ENCODE measurements around the gene NUDT8. TPM values are rescaled to one million over a fixed set of nuclear protein-coding genes. Genes with fewer than 3 reads are reported as not detected.

Gene NUDT8
- total and polyA plus RNA-seq, 2 experiments from 2014 or later: 5.0 to 15.1 TPM

GRCh38 chr11:67627812-67628624, 1.7 kb downstream of the NUDT8 start:
- peaks cover 4% of the 10 kb centered on the region; the same call in 2 of the 3 replicates for H3K9me3 Mint-ChIP-seq
- DNase-seq (ENCODE audit: low spot score): no peak
- no peak for TF ChIP-seq STAT1 (IDR thresholded peaks at IDR 0.05; ENCODE audit: unreplicated experiment)
- TF ChIP-seq POLR2AphosphoS5 (IDR thresholded peaks at IDR 0.05; ENCODE audit: low read depth): 0 out of 2 replicates have a peak, but pooled peaks have one; percentile 8
- H2AFZ ChIP-seq: no peak overlapping the region
- H3K36me3 ChIP-seq (ENCODE audit: insufficient read depth): no peaks in the 10 kb centered on the region
- H3K4me3 Mint-ChIP-seq: no peak overlapping the region; the same call in 2 of the 3 replicates
- peaks cover 32% of the 10 kb centered on the region for H3K27me3 Mint-ChIP-seq (ENCODE audit: insufficient read depth, low read depth, poor library complexity)
- H4K20me1 ChIP-seq (replicated peaks; ENCODE audit: insufficient read depth): no peaks in the 10 kb centered on the region
- peaks cover 10% of the 10 kb centered on the region; the same call in 1 of the 2 replicates for H3K4me1 ChIP-seq (ENCODE audit: insufficient read depth)
- H3K27ac Mint-ChIP-seq: no peak overlapping the region
- H3K79me2 ChIP-seq (replicated peaks; ENCODE audit: insufficient read depth): no peaks in the 10 kb centered on the region
- peaks cover 17% of the 10 kb centered on the region for H3K4me1 Mint-ChIP-seq
- H3K9me2 ChIP-seq (ENCODE audit: insufficient read depth): no peaks in the 10 kb centered on the region
- no peak overlapping the region for H3K4me2 ChIP-seq
- ATAC-seq: no peak
- no peak overlapping the region for H3K27ac ChIP-seq (ENCODE audit: low read depth)
- H3K27me3 ChIP-seq (ENCODE audit: insufficient read depth): 0 out of 2 replicates have a peak, but pooled peaks cover 4% of the 10 kb centered on the region
- H3K36me3 Mint-ChIP-seq (ENCODE audit: low read depth): peaks cover 21% of the 10 kb centered on the region
- H3F3A ChIP-seq (replicated peaks; ENCODE audit: low read depth): peaks cover 5% of the 10 kb centered on the region; the same call in 1 of the 2 replicates
- no peak overlapping the region for H3K4me3 ChIP-seq

- H3K4me3 ChIP-seq: no peak overlapping the region
- H3K27ac Mint-ChIP-seq: no peak overlapping the region
- H3K4me3 Mint-ChIP-seq: no peak overlapping the region; the same call in 2 of the 3 replicates
- peaks cover 24% of the 10 kb centered on the region for H3K36me3 Mint-ChIP-seq (ENCODE audit: low read depth)
- no peaks in the 10 kb centered on the region for H3K36me3 ChIP-seq (ENCODE audit: insufficient read depth)
- ATAC-seq (no peak), DNase-seq (ENCODE audit: low spot score) (no peak)
- H3K4me1 ChIP-seq (ENCODE audit: insufficient read depth): peaks cover 16% of the 10 kb centered on the region; the same call in 1 of the 2 replicates
- H3K4me2 ChIP-seq: no peak overlapping the region
- H3K9me3 Mint-ChIP-seq: peaks cover 6% of the 10 kb centered on the region; the same call in 2 of the 3 replicates
- peaks cover 22% of the 10 kb centered on the region for H3K4me1 Mint-ChIP-seq
- H3K27ac ChIP-seq (ENCODE audit: low read depth): no peak overlapping the region
- peaks cover 5% of the 10 kb centered on the region; the same call in 1 of the 2 replicates for H3F3A ChIP-seq (replicated peaks; ENCODE audit: low read depth)
- no peaks in the 10 kb centered on the region for H4K20me1 ChIP-seq (replicated peaks; ENCODE audit: insufficient read depth)
- H3K27me3 Mint-ChIP-seq (ENCODE audit: insufficient read depth, low read depth, poor library complexity): peaks cover 31% of the 10 kb centered on the region
- 0 out of 2 replicates have a peak, but pooled peaks cover 6% of the 10 kb centered on the region for H3K27me3 ChIP-seq (ENCODE audit: insufficient read depth)
- H3K79me2 ChIP-seq (replicated peaks; ENCODE audit: insufficient read depth): no peaks in the 10 kb centered on the region
- H2AFZ ChIP-seq: no peak overlapping the region
- H3K9me2 ChIP-seq (ENCODE audit: insufficient read depth): no peaks in the 10 kb centered on the region
- TF ChIP-seq EZH2 (IDR thresholded peaks at IDR 0.05; ENCODE audit: low read depth, unreplicated experiment) (no peak), JUNB (IDR thresholded peaks at IDR 0.05; ENCODE audit: unreplicated experiment) (no peak), CREB1 (CRISPR knock-in tag; IDR thresholded peaks at IDR 0.05; ENCODE audit: low read depth) (no peak), POLR2AphosphoS5 (IDR thresholded peaks at IDR 0.05; ENCODE audit: low read depth) (no peak), STAT1 (IDR thresholded peaks at IDR 0.05; ENCODE audit: unreplicated experiment) (no peak), ETS1 (IDR thresholded peaks at IDR 0.05) (no peak), EZH2phosphoT487 (IDR thresholded peaks at IDR 0.05; ENCODE audit: unreplicated experiment) (no peak), REST (IDR thresholded peaks at IDR 0.05; ENCODE audit: unreplicated experiment) (no peak), ZNF462 (CRISPR knock-in tag; IDR thresholded peaks at IDR 0.05) (no peak)
Observed at GRCh38 chr11:67627441-67627811, 2.3 kb downstream of the NUDT8 start.

Measured in GM23338 (cell line).